HepG2 (cell line): ENCODE data around the gene MIX23. TPM values are rescaled to one million over a fixed set of nuclear protein-coding genes. Genes with fewer than 3 reads are reported as not detected.

Experiments
- AGO2 ChIP-seq: fragments of 200-400 bp; formaldehyde crosslinking; optimal IDR thresholded peaks from 2 replicates; pipeline ENCODE3; 2017; ENCODE audit warnings: mild to moderate bottlenecking, low read depth, low read length, moderate library complexity
- ATF7 ChIP-seq, 2 experiments: fragments of 450-650 bp in 1 of 2; sonication (generic) in 1 of 2; formaldehyde crosslinking in 1 of 2; IDR thresholded peaks; 2 replicates each; pipeline versions ENCODE4 v1.4.0 to v1.6.1; 2016 to 2020; ENCODE audit warnings: antibody characterized with exemption in 1 of 2, mild to moderate bottlenecking in 1 of 2, missing genetic modification reagents in 1 of 2
- FOXJ3 ChIP-seq: sonication (generic); formaldehyde crosslinking; IDR thresholded peaks from 2 replicates; pipeline ENCODE4 v1.4.0; 2020; ENCODE audit warnings: missing genetic modification reagents, mild to moderate bottlenecking, borderline replicate concordance
- HOXD1 ChIP-seq: sonication (generic); formaldehyde crosslinking; IDR thresholded peaks from 2 replicates; pipeline ENCODE4 v1.5.0; 2020; ENCODE audit warnings: missing genetic modification reagents
- MTA1 ChIP-seq: sonication (generic); formaldehyde crosslinking; IDR thresholded peaks from 2 replicates; pipeline ENCODE4 v1.4.0; 2020; ENCODE audit warnings: missing genetic modification reagents, mild to moderate bottlenecking, borderline replicate concordance
- RORA ChIP-seq: sonication (generic); formaldehyde crosslinking; IDR thresholded peaks from 2 replicates; pipeline ENCODE4 v1.5.0; 2020; ENCODE audit warnings: mild to moderate bottlenecking, missing genetic modification reagents, moderate library complexity
- SALL1 ChIP-seq: sonication (generic); formaldehyde crosslinking; IDR thresholded peaks from 2 replicates; pipeline ENCODE4 v1.8.0; 2022; ENCODE audit warnings: mild to moderate bottlenecking, missing genetic modification reagents
- TBL1XR1 ChIP-seq: fragments of 150-350 bp; IDR thresholded peaks from 2 replicates; pipeline ENCODE4 v1.6.1; 2014; ENCODE audit warnings: borderline replicate concordance, low read length; ENCODE audit not compliant: partially characterized antibody
- ZNF430 ChIP-seq: sonication (generic); formaldehyde crosslinking; IDR thresholded peaks from 2 replicates; pipeline ENCODE4 v1.9.0; 2021; ENCODE audit warnings: mild to moderate bottlenecking, missing genetic modification reagents
- ZNF737 ChIP-seq: sonication (generic); formaldehyde crosslinking; IDR thresholded peaks from 2 replicates; pipeline ENCODE4 v1.5.0; 2020; ENCODE audit warnings: missing genetic modification reagents, mild to moderate bottlenecking, borderline replicate concordance
- ZSCAN30 ChIP-seq: sonication (generic); formaldehyde crosslinking; IDR thresholded peaks from 2 replicates; pipeline ENCODE4 v1.5.0; 2020; ENCODE audit warnings: mild to moderate bottlenecking, missing genetic modification reagents
- polyA plus RNA-seq, 8 experiments: library from polyadenylated mRNA; depleted of rRNA in 3 of 8; stranded (reverse) in 7 of 8; unstranded in 1 of 8; fragments of >200 nt; fragmentation: Illumina TruSeq in 4 of 8; extraction: Trizol in 4 of 8; gene quantifications; 2 replicates each; pipeline versions ENCODE4 v1.2.1 to v1.2.3, GENCODE V29; 2011 to 2016; ENCODE audit warnings: low read depth in 4 of 8, missing spikeins in 1 of 8, mixed read lengths in 1 of 8; ENCODE audit not compliant: insufficient read depth in 1 of 8
- total RNA-seq, 5 experiments: library from RNA; depleted of rRNA; stranded (reverse); fragments of >200 nt; fragmentation: Illumina TruSeq; extraction: Trizol; gene quantifications; 2 replicates each; pipeline ENCODE4 v1.2.3, GENCODE V29; 2016; ENCODE audit warnings: low read depth in 1 of 5
- TF ChIP-seq, protein P1 (sequence below): sonication (generic); formaldehyde crosslinking; IDR thresholded peaks from 2 replicates; pipeline ENCODE4 v1.5.0; 2020; ENCODE audit warnings: mild to moderate bottlenecking, missing genetic modification reagents, borderline replicate concordance
- TF ChIP-seq, protein P2 (sequence below): sonication (generic); formaldehyde crosslinking; IDR thresholded peaks from 2 replicates; pipeline ENCODE4 v1.4.0; 2020; ENCODE audit warnings: missing genetic modification reagents
- TF ChIP-seq, protein P3 (sequence below), 2 experiments: fragments of 450-650 bp in 1 of 2; sonication (generic) in 1 of 2; formaldehyde crosslinking; IDR thresholded peaks; 2 replicates each; pipeline versions ENCODE4 v1.5.0 to v1.8.0; 2020 to 2022; ENCODE audit warnings: mild to moderate bottlenecking in 1 of 2, missing genetic modification reagents in 1 of 2
- TF ChIP-seq, protein P4 (sequence below): sonication (generic); formaldehyde crosslinking; conservative IDR thresholded peaks from 2 replicates; pipeline ENCODE4 v1.8.0; 2022; ENCODE audit warnings: low read depth, missing genetic modification reagents
- TF ChIP-seq, protein P5 (sequence below): IDR thresholded peaks from 2 replicates; pipeline ENCODE4 v1.6.1; 2016

MIX23 gene
- total and polyA plus RNA-seq, 2 of the 13 experiments (the other 11 are each of a cell fraction or from before 2014, with no cell fraction given), result 20.0 to 152 TPM

DNA sequence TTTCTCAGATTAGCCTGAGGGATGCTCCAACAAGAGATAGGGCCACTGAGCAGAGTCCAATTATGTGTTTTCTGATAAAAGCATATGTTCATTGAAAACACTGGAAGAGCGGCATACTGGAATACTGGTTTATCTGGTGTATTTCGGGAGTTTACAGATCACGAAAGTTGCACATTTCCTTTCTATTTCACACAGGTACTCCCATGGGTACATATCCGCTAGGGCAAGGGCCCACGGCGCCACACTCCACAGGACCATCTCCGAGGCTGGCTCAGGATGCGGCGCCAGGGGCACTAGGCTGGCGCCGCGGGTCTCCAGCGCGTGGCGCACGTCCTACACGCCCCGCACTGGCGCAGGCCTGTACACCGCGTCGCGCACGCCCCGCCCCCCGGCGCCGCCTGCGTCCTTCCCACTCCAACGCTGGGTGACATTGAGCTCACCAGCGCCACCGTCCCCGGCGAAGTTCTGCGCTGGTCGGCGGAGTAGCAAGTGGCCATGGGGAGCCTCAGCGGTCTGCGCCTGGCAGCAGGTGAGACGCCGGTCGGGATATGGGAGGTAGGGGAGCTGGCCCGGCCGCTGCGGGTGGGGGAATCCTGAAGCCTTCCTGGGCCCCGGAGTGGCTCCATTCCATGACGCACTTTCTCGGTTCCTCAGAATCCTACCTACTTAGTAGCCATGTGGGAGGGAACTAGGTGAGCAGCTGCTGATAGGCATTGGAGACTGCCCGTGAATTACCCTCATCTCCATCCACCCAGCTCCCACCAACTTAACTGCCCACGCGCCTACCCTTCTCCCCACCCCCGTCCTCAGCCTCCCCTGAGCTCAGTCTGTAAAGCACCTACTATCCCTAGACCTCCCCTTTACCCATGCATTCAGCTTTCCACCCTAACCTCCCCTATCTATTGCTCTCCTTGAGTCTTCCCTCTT lies 1.0 kb upstream of the MIX23 start, which contains the start of gene FAM162A (continued):
- TF ChIP-seq, protein P1, sequence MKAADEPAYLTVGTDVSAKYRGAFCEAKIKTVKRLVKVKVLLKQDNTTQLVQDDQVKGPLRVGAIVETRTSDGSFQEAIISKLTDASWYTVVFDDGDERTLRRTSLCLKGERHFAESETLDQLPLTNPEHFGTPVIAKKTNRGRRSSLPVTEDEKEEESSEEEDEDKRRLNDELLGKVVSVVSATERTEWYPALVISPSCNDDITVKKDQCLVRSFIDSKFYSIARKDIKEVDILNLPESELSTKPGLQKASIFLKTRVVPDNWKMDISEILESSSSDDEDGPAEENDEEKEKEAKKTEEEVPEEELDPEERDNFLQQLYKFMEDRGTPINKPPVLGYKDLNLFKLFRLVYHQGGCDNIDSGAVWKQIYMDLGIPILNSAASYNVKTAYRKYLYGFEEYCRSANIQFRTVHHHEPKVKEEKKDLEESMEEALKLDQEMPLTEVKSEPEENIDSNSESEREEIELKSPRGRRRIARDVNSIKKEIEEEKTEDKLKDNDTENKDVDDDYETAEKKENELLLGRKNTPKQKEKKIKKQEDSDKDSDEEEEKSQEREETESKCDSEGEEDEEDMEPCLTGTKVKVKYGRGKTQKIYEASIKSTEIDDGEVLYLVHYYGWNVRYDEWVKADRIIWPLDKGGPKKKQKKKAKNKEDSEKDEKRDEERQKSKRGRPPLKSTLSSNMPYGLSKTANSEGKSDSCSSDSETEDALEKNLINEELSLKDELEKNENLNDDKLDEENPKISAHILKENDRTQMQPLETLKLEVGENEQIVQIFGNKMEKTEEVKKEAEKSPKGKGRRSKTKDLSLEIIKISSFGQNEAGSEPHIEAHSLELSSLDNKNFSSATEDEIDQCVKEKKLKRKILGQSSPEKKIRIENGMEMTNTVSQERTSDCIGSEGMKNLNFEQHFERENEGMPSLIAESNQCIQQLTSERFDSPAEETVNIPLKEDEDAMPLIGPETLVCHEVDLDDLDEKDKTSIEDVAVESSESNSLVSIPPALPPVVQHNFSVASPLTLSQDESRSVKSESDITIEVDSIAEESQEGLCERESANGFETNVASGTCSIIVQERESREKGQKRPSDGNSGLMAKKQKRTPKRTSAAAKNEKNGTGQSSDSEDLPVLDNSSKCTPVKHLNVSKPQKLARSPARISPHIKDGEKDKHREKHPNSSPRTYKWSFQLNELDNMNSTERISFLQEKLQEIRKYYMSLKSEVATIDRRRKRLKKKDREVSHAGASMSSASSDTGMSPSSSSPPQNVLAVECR (CRISPR knock-in tag), result peak; percentile 94
- TF ChIP-seq FOXJ3 (CRISPR knock-in tag) (no peak), MTA1 (CRISPR knock-in tag) (peak; percentile 98), TBL1XR1 (no peak), HOXD1 (peak; percentile 87; the same call in 1 of the 2 replicates), ATF7 (IDR thresholded peaks at IDR 0.05) (no peak), ATF7 (CRISPR knock-in tag; IDR thresholded peaks at IDR 0.05) (peak; percentile 79), ZSCAN30 (no peak), ZNF737 (CRISPR knock-in tag) (0 out of 2 replicates have a peak, but pooled peaks have one; percentile 5), ZNF430 (CRISPR knock-in tag) (peak; percentile 80; the same call in 1 of the 2 replicates), RORA (CRISPR knock-in tag) (0 out of 2 replicates have a peak, but pooled peaks have one; percentile 19), AGO2 (peak; percentile 66), SALL1 (CRISPR knock-in tag) (peak; percentile 97)
- TF ChIP-seq, protein P2, sequence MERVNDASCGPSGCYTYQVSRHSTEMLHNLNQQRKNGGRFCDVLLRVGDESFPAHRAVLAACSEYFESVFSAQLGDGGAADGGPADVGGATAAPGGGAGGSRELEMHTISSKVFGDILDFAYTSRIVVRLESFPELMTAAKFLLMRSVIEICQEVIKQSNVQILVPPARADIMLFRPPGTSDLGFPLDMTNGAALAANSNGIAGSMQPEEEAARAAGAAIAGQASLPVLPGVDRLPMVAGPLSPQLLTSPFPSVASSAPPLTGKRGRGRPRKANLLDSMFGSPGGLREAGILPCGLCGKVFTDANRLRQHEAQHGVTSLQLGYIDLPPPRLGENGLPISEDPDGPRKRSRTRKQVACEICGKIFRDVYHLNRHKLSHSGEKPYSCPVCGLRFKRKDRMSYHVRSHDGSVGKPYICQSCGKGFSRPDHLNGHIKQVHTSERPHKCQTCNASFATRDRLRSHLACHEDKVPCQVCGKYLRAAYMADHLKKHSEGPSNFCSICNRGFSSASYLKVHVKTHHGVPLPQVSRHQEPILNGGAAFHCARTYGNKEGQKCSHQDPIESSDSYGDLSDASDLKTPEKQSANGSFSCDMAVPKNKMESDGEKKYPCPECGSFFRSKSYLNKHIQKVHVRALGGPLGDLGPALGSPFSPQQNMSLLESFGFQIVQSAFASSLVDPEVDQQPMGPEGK (CRISPR knock-in tag), result peak; percentile 71
- TF ChIP-seq, protein P3, sequence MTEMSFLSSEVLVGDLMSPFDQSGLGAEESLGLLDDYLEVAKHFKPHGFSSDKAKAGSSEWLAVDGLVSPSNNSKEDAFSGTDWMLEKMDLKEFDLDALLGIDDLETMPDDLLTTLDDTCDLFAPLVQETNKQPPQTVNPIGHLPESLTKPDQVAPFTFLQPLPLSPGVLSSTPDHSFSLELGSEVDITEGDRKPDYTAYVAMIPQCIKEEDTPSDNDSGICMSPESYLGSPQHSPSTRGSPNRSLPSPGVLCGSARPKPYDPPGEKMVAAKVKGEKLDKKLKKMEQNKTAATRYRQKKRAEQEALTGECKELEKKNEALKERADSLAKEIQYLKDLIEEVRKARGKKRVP (CRISPR knock-in tag; IDR thresholded peaks at IDR 0.05), result peak in 1 of 2 experiments; percentile 63; a peak in 2 of 4 replicates
- TF ChIP-seq, protein P4, sequence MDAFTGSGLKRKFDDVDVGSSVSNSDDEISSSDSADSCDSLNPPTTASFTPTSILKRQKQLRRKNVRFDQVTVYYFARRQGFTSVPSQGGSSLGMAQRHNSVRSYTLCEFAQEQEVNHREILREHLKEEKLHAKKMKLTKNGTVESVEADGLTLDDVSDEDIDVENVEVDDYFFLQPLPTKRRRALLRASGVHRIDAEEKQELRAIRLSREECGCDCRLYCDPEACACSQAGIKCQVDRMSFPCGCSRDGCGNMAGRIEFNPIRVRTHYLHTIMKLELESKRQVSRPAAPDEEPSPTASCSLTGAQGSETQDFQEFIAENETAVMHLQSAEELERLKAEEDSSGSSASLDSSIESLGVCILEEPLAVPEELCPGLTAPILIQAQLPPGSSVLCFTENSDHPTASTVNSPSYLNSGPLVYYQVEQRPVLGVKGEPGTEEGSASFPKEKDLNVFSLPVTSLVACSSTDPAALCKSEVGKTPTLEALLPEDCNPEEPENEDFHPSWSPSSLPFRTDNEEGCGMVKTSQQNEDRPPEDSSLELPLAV (CRISPR knock-in tag), result no peak
- TF ChIP-seq, protein P5, sequence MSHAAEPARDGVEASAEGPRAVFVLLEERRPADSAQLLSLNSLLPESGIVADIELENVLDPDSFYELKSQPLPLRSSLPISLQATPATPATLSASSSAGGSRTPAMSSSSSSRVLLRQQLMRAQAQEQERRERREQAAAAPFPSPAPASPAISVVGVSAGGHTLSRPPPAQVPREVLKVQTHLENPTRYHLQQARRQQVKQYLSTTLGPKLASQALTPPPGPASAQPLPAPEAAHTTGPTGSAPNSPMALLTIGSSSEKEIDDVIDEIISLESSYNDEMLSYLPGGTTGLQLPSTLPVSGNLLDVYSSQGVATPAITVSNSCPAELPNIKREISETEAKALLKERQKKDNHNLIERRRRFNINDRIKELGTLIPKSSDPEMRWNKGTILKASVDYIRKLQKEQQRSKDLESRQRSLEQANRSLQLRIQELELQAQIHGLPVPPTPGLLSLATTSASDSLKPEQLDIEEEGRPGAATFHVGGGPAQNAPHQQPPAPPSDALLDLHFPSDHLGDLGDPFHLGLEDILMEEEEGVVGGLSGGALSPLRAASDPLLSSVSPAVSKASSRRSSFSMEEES, result peak; percentile 76
